Dedifferentiated amniotic fluid mesenchymal stem cell (primary cell): ENCODE measurements around the gene TTC12.

Experiments
- DNase-seq: peaks from one replicate; pipeline ENCODE4 v3.0.0-alpha.2; 2016; ENCODE audit errors: extremely low spot score

The TTC12 gene

GRCh38 chr11:113405724-113406478 lies 91.5 kb downstream of the TTC12 start:
- no peak for DNase-seq

GRCh38 chr11:113407163-113407562 lies 92.8 kb downstream of the TTC12 start:
- DNase-seq: no peak

- DNase-seq: no peak
Observed at GRCh38 chr11:113408206-113408605, 93.8 kb downstream of the TTC12 start.

GRCh38 chr11:113408887-113409286 lies 94.5 kb downstream of the TTC12 start:
- no peak for DNase-seq

DNA sequence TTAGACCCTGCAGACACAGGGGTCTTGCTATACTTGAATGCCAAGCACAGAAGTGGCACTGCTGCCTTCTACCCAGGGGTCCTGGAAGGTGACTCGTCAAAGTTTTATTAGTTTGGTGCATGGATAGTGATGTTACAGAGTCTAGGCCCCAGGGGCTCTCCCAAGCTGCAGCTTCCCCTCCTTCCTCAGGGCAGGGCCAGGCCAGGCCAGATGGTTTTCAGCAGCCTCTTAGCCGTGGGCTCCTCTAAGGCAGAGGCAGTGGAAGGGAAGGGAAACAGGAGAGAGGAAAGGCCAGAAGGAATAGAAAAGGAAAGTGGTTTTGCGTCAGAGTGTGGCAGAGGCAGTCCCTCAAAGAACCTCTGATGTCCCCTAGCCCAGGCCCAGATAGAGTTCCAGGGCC lies 95.1 kb downstream of the TTC12 start:
- DNase-seq: no peak

- no peak for DNase-seq
Observed at GRCh38 chr11:113410414-113411135, 96.2 kb downstream of the TTC12 start.

GRCh38 chr11:113411536-113411935 lies 97.2 kb downstream of the TTC12 start:
- no peak for DNase-seq

GRCh38 chr11:113412675-113413074 lies 98.3 kb downstream of the TTC12 start:
- DNase-seq: no peak

- DNase-seq: no peak
Observed at GRCh38 chr11:113415343-113415742, 101.0 kb downstream of the TTC12 start.
